ENCODE measurements around the gene CALML6. TPM values are rescaled to one million over a fixed set of nuclear protein-coding genes. Genes with fewer than 3 reads are reported as not detected.

Gene CALML6
- total RNA-seq, 1 experiment from 2014 or later = not detected

GRCh38 chr1:1894354-1895059, 20.6 kb upstream of the CALML6 start:
- Histone ChIP-seq H2AFZ (ENCODE audit: low read length) (no peak overlapping the region), H3K4me2 (ENCODE audit: low read depth, low read length, poor library complexity, severe bottlenecking) (no peak overlapping the region), H3K27me3 (ENCODE audit: low read length) (no peaks in the 10 kb centered on the region), H3K9me2 (replicated peaks; ENCODE audit: insufficient read depth, low read length) (no peaks in the 10 kb centered on the region), H3K4me3 (ENCODE audit: low read length) (no peak overlapping the region), H3K79me2 (ENCODE audit: low read length) (peaks cover 7% of the 10 kb centered on the region), H4K20me1 (ENCODE audit: insufficient read depth, low read depth, low read length) (peaks cover 4% of the 10 kb centered on the region), H3K27ac (ENCODE audit: low read length) (no peak overlapping the region), H3K4me1 (ENCODE audit: low read length) (peaks cover 37% of the 10 kb centered on the region), H3K36me3 (ENCODE audit: insufficient read depth, low read length) (no peaks in the 10 kb centered on the region), H3K9ac (ENCODE audit: low read length) (peak overlapping the region; percentile 44), H3K9me3 (ENCODE audit: low read length) (no peaks in the 10 kb centered on the region)
- peak; percentile 53 for DNase-seq

GRCh38 chr1:1895060-1895418, 20.0 kb upstream of the CALML6 start:
- Histone ChIP-seq H3K27me3 (ENCODE audit: low read length) (no peaks in the 10 kb centered on the region), H2AFZ (ENCODE audit: low read length) (no peak overlapping the region), H3K27ac (ENCODE audit: low read length) (no peak overlapping the region), H3K36me3 (ENCODE audit: insufficient read depth, low read length) (no peaks in the 10 kb centered on the region), H3K4me2 (ENCODE audit: low read depth, low read length, poor library complexity, severe bottlenecking) (no peak overlapping the region), H3K4me3 (ENCODE audit: low read length) (no peak overlapping the region), H3K9ac (ENCODE audit: low read length) (peak overlapping the region; percentile 39; the same call in 1 of the 2 replicates), H3K9me2 (replicated peaks; ENCODE audit: insufficient read depth, low read length) (no peaks in the 10 kb centered on the region), H3K4me1 (ENCODE audit: low read length) (peaks cover 37% of the 10 kb centered on the region), H3K79me2 (ENCODE audit: low read length) (peaks cover 2% of the 10 kb centered on the region), H3K9me3 (ENCODE audit: low read length) (no peaks in the 10 kb centered on the region), H4K20me1 (ENCODE audit: insufficient read depth, low read depth, low read length) (no peaks in the 10 kb centered on the region)
- no peak for DNase-seq

GRCh38 chr1:1895456-1896336, 19.4 kb upstream of the CALML6 start:
- Histone ChIP-seq H3K9me3 (ENCODE audit: low read length) (no peaks in the 10 kb centered on the region), H3K4me1 (ENCODE audit: low read length) (peaks cover 37% of the 10 kb centered on the region), H3K79me2 (ENCODE audit: low read length) (no peaks in the 10 kb centered on the region), H2AFZ (ENCODE audit: low read length) (no peak overlapping the region), H3K9ac (ENCODE audit: low read length) (peak overlapping the region; percentile 39), H3K9me2 (replicated peaks; ENCODE audit: insufficient read depth, low read length) (no peaks in the 10 kb centered on the region), H3K27me3 (ENCODE audit: low read length) (no peaks in the 10 kb centered on the region), H3K27ac (ENCODE audit: low read length) (no peak overlapping the region), H3K36me3 (ENCODE audit: insufficient read depth, low read length) (no peaks in the 10 kb centered on the region), H3K4me3 (ENCODE audit: low read length) (no peak overlapping the region), H3K4me2 (ENCODE audit: low read depth, low read length, poor library complexity, severe bottlenecking) (no peak overlapping the region), H4K20me1 (ENCODE audit: insufficient read depth, low read depth, low read length) (no peaks in the 10 kb centered on the region)
- DNase-seq = peak; percentile 68

GRCh38 chr1:1898246-1898933, 16.7 kb upstream of the CALML6 start:
- no peak overlapping the region for H2AFZ ChIP-seq (ENCODE audit: low read length)
- H3K9me3 ChIP-seq (ENCODE audit: low read length) = peaks cover 4% of the 10 kb centered on the region; the same call in 1 of the 2 replicates
- no peaks in the 10 kb centered on the region for H4K20me1 ChIP-seq (ENCODE audit: insufficient read depth, low read depth, low read length)

GRCh38 chr1:1899266-1899966, 15.6 kb upstream of the CALML6 start:
- no peaks in the 10 kb centered on the region for H3K36me3 ChIP-seq (ENCODE audit: insufficient read depth, low read length)
- H3K27me3 ChIP-seq (ENCODE audit: low read length) = no peaks in the 10 kb centered on the region
- H3K4me3 ChIP-seq (ENCODE audit: low read length) = no peak overlapping the region
- peaks cover 22% of the 10 kb centered on the region for H3K4me1 ChIP-seq (ENCODE audit: low read length)
- H3K9me3 ChIP-seq (ENCODE audit: low read length) = peaks cover 4% of the 10 kb centered on the region; the same call in 1 of the 2 replicates
- no peaks in the 10 kb centered on the region for H4K20me1 ChIP-seq (ENCODE audit: insufficient read depth, low read depth, low read length)
- H3K9me2 ChIP-seq (replicated peaks; ENCODE audit: insufficient read depth, low read length) = no peaks in the 10 kb centered on the region
- peak; percentile 76 for DNase-seq
- no peak overlapping the region for H3K27ac ChIP-seq (ENCODE audit: low read length)
- H3K9ac ChIP-seq (ENCODE audit: low read length) = no peak overlapping the region
- no peaks in the 10 kb centered on the region for H3K79me2 ChIP-seq (ENCODE audit: low read length)
- H3K4me2 ChIP-seq (ENCODE audit: low read depth, low read length, poor library complexity, severe bottlenecking) = no peak overlapping the region
- no peak overlapping the region for H2AFZ ChIP-seq (ENCODE audit: low read length)

More at GRCh38 chr1:1898246-1898933, 16.7 kb upstream of the CALML6 start:
- Histone ChIP-seq H3K27me3 (ENCODE audit: low read length) (no peaks in the 10 kb centered on the region), H3K4me3 (ENCODE audit: low read length) (no peak overlapping the region), H3K36me3 (ENCODE audit: insufficient read depth, low read length) (no peaks in the 10 kb centered on the region), H3K27ac (ENCODE audit: low read length) (no peak overlapping the region), H3K9ac (ENCODE audit: low read length) (no peak overlapping the region), H3K4me2 (ENCODE audit: low read depth, low read length, poor library complexity, severe bottlenecking) (no peak overlapping the region), H3K9me2 (replicated peaks; ENCODE audit: insufficient read depth, low read length) (no peaks in the 10 kb centered on the region), H3K79me2 (ENCODE audit: low read length) (no peaks in the 10 kb centered on the region), H3K4me1 (ENCODE audit: low read length) (peaks cover 28% of the 10 kb centered on the region)
- no peak for DNase-seq

GRCh38 chr1:1899967-1900327, 15.1 kb upstream of the CALML6 start:
- no peaks in the 10 kb centered on the region for H3K79me2 ChIP-seq (ENCODE audit: low read length)
- no peak overlapping the region for H3K4me3 ChIP-seq (ENCODE audit: low read length)
- no peaks in the 10 kb centered on the region for H3K9me2 ChIP-seq (replicated peaks; ENCODE audit: insufficient read depth, low read length)
- H3K4me1 ChIP-seq (ENCODE audit: low read length) = peaks cover 16% of the 10 kb centered on the region
- DNase-seq = no peak
- no peak overlapping the region for H3K4me2 ChIP-seq (ENCODE audit: low read depth, low read length, poor library complexity, severe bottlenecking)
- no peak overlapping the region for H2AFZ ChIP-seq (ENCODE audit: low read length)
- H4K20me1 ChIP-seq (ENCODE audit: insufficient read depth, low read depth, low read length) = no peaks in the 10 kb centered on the region
- H3K9me3 ChIP-seq (ENCODE audit: low read length) = peaks cover 4% of the 10 kb centered on the region; the same call in 1 of the 2 replicates
- H3K27me3 ChIP-seq (ENCODE audit: low read length) = no peaks in the 10 kb centered on the region
- no peak overlapping the region for H3K27ac ChIP-seq (ENCODE audit: low read length)
- no peak overlapping the region for H3K9ac ChIP-seq (ENCODE audit: low read length)
- no peaks in the 10 kb centered on the region for H3K36me3 ChIP-seq (ENCODE audit: insufficient read depth, low read length)

GRCh38 chr1:1900883-1901640, 14.0 kb upstream of the CALML6 start:
- Histone ChIP-seq H3K36me3 (ENCODE audit: insufficient read depth, low read length) (no peaks in the 10 kb centered on the region), H3K9ac (ENCODE audit: low read length) (no peak overlapping the region), H3K9me2 (replicated peaks; ENCODE audit: insufficient read depth, low read length) (no peaks in the 10 kb centered on the region), H3K4me3 (ENCODE audit: low read length) (no peak overlapping the region), H3K27ac (ENCODE audit: low read length) (no peak overlapping the region), H4K20me1 (ENCODE audit: insufficient read depth, low read depth, low read length) (no peaks in the 10 kb centered on the region), H2AFZ (ENCODE audit: low read length) (no peak overlapping the region), H3K27me3 (ENCODE audit: low read length) (no peaks in the 10 kb centered on the region), H3K9me3 (ENCODE audit: low read length) (peaks cover 4% of the 10 kb centered on the region; the same call in 1 of the 2 replicates), H3K4me2 (ENCODE audit: low read depth, low read length, poor library complexity, severe bottlenecking) (no peak overlapping the region), H3K4me1 (ENCODE audit: low read length) (peaks cover 7% of the 10 kb centered on the region), H3K79me2 (ENCODE audit: low read length) (no peaks in the 10 kb centered on the region)
- no peak for DNase-seq

Data from Karpas-422 (cell line).